Hypothalamus (tissue), 51 donors: Measurements from ENCODE around the gene OSCP1.

Experiments
- DNase-seq, 51 donors: peaks; one replicate each; lab custom pipeline; 2025; lab: John Stamatoyannopoulos, UW

The OSCP1 gene

GRCh38 chr1:36450919-36451305 is 661 bp upstream of the OSCP1 start:
- DNase-seq = no peak

- no peak for DNase-seq
These were observed 1.7 kb downstream of the OSCP1 start for GRCh38 chr1:36448530-36449056.

- DNase-seq = no peak
These were observed 2.8 kb downstream of the OSCP1 start for GRCh38 chr1:36447450-36447849.

DNA sequence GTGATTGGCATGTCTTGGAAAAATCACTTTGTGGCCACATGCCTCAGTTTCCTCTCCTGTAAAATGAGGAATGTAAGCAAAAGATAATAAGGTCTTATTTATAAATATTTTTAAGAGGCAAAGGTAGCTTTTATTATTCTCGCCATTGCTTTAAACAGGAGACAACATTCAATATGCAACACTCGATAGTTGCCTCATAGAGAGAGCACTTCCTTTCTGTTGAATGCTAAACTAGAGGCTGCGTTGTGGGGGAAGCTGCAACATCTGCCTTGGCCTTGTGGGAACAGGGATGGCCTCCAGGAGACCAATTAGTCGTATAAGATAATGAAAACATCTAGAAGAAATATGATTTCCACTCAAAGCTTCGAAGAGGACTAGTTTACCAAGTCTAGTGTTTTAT is 3.5 kb downstream of the OSCP1 start:
- DNase-seq = no peak

- DNase-seq = peak in 2 of 51 donors; percentile 3 to 6
These were observed 4.0 kb downstream of the OSCP1 start for GRCh38 chr1:36446271-36446670.

GRCh38 chr1:36443297-36443696 is 7.0 kb downstream of the OSCP1 start:
- DNase-seq = no peak

- no peak for DNase-seq
These were observed 7.9 kb downstream of the OSCP1 start for GRCh38 chr1:36442337-36442736.

GRCh38 chr1:36440646-36441045 is 9.6 kb downstream of the OSCP1 start:
- no peak for DNase-seq

DNA sequence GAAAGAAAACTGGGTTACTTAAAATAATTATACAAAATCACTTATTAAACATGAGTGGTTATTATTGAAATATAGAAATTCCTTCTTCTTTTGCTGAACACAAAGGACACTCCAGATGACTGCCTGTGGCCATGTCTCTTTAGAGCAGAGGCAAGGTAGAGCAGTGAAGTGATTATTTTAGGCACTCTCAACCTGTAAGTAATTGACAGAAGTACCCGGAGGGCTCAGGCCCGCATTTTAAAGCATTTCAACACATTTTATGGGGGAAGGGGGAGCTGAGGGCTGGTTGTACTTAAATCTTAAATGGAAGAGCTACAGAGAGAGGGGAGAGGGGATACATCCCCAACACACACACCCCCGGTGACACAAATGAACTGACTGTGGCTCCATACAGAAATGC is 10.2 kb downstream of the OSCP1 start:
- DNase-seq = no peak

GRCh38 chr1:36438715-36439114 is 11.5 kb downstream of the OSCP1 start:
- no peak for DNase-seq

DNA sequence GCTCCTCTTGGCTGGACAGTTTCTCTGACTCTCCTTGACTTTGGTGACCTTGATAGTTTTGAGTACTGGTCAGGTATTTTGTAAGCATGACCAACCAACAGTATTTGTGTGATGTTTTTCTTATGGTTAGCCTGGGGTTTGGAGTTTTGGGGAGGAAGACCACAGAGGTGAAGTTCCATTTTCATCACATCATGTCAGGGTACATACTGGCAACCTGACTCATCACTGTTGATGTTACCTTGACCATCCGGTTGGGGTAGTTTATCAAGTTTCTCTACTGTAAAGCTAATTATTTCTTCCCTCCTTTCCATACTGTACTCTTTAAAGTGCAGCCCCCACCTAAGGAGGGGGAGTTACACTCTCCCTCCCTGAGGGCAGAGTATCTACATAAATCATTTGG is 13.4 kb downstream of the OSCP1 start:
- no peak for DNase-seq

GRCh38 chr1:36433102-36433501 is 17.1 kb downstream of the OSCP1 start:
- DNase-seq = no peak

- no peak for DNase-seq
These were observed 17.6 kb downstream of the OSCP1 start for GRCh38 chr1:36432616-36433015.

DNA sequence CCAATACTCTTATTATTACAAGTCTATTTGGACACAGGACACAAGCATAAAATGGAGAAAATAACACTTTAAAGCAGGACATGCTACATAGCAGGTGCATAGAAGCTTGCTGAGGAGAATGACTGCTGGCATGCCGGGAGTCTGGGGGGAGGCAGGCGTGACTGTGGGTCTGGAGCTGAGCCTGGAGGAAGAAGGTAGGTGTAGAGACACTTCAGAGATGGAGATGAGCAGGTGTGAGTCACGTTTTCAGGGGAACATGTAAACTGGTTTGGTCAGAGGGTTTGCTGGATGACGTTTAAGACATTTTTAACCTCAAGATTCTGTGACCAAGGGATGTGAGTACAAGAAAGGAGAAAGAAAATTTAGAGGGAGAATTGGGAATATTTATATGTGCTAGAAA is 24.5 kb downstream of the OSCP1 start:
- peak in 1 of 51 donors; percentile 54 for DNase-seq

DNA sequence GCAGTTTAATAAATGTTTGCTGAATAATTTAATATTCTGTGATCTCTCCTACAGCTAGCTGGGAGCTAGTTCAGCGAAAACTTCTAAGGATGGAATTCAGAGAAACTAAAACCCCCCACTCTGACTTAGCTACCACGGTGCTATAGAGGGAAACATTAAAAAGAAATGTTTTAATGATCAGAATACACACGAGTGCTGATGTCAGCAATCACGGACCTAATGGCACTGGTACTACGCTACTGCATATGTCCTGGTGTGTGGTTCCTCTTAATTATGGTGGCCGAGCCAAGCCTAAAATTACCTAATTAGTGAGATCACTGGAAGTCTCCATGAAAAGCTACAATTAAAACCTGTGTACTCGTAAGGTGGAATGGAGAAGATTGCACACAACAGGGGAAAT is 28.6 kb downstream of the OSCP1 start:
- DNase-seq = no peak

- DNase-seq = peak; percentile 9 to 94 (median 71)
These were observed 29.4 kb downstream of the OSCP1 start for GRCh38 chr1:36420836-36421317.

- DNase-seq = no peak
These were observed 29.8 kb downstream of the OSCP1 start for GRCh38 chr1:36420409-36420808.

DNA sequence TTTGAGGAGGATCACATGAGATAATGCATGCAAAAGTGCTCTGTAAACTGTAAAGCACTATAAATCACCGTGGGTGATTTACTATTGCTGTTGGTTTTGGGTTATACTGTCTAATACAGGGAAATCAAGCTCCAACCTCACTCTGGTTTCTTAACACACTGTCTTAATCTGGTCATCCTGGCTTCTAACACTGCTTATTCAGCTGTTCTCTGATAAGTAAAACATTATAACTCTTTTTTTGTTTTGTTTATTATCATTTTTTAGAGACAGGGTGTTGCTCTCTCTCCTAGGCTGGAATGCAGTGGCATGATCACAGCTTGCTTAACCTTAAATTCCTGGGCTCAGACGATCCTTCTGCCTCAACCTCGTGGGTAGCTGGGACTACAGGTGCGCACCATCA is 30.7 kb downstream of the OSCP1 start:
- DNase-seq = no peak

DNA sequence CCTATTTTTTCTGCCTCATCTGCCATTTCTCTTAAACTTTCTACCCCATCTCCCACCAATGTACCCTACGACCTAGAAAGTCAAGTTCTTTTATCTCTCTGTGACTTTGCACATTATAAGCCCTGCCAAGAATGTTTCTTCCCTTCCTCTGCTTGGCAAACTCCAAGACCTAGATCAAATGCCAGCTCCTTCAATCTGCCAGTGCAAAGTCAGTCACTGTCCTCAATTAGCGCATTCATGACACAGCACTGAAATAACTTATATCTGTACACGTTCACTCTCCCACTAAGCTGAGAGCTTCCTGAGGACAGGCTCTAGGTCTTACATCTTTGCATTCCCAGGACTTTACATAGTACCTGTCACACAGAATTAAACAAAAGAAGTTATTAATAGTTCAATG is 31.1 kb downstream of the OSCP1 start:
- no peak for DNase-seq

- DNase-seq = no peak
These were observed 32.3 kb downstream of the OSCP1 start for GRCh38 chr1:36417931-36418330.

DNA sequence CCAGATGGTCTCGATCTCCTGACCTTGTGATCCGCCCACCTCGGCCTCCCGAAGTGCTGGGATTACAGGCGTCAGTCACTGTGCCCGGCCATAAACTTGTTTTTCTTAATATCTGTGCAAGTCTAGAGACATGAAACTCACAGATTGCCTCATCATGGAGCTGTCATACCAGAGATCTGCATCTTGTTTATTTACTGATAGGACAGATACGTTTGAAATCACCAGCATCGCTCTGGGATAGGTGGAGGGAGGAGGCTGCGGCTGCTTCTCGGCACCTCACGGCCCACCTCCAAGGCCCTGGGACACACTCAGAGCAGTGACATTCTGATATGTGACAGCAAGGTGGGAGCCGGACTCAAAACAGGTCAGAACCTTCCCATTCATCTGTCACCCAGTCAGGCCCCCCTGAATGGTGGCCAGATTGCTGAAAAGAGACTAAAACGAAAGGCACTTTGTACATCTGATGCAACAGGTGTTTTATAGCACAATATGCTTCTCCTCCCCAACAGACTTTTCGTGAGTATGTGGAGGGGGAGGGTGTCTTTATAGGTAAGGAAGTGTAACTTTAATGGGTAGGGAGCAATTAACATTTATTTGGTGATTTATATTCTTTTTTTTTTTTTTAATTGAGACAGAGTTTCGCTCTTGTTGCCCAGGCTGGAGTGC is 34.5 kb downstream of the OSCP1 start:
- no peak for DNase-seq

- no peak for DNase-seq
These were observed 35.9 kb downstream of the OSCP1 start for GRCh38 chr1:36414384-36414783.
